ENCODE results near the gene PLXNB3.

DNA sequence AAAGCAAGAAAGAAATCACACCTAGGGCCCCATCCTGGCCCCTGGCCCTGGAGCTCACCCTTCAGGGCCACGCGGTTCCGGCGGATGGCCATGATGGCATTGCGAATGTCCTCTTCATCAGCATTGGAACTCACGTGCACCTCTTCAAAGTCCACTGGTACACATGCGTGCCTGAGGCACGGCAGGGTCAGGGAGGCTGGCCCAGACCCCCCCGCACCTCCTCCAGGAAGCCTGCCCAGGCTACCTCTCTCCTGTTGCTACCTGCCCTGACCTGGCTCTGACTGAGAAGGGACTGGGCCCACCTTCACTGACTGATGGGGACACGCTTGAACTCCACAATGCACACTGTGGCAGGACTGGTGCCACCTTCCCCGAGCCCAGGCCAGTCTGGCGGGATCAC, 25.6 kb downstream of the PLXNB3 start:
- TF ChIP-seq, protein P1, sequence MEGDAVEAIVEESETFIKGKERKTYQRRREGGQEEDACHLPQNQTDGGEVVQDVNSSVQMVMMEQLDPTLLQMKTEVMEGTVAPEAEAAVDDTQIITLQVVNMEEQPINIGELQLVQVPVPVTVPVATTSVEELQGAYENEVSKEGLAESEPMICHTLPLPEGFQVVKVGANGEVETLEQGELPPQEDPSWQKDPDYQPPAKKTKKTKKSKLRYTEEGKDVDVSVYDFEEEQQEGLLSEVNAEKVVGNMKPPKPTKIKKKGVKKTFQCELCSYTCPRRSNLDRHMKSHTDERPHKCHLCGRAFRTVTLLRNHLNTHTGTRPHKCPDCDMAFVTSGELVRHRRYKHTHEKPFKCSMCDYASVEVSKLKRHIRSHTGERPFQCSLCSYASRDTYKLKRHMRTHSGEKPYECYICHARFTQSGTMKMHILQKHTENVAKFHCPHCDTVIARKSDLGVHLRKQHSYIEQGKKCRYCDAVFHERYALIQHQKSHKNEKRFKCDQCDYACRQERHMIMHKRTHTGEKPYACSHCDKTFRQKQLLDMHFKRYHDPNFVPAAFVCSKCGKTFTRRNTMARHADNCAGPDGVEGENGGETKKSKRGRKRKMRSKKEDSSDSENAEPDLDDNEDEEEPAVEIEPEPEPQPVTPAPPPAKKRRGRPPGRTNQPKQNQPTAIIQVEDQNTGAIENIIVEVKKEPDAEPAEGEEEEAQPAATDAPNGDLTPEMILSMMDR (conservative IDR thresholded peaks at IDR 0.05; ENCODE audit: low read depth in 2 of 2), result no peak
- TF ChIP-seq EZH2 (IDR thresholded peaks at IDR 0.05; ENCODE audit: low read depth, unreplicated experiment) (no peak), POLR2AphosphoS5 (IDR thresholded peaks at IDR 0.05; ENCODE audit: low read depth) (no peak), CREB1 (CRISPR knock-in tag; IDR thresholded peaks at IDR 0.05; ENCODE audit: low read depth) (no peak), ZNF331 (CRISPR knock-in tag; IDR thresholded peaks at IDR 0.05; ENCODE audit: low read depth) (no peak), EZH2phosphoT487 (IDR thresholded peaks at IDR 0.05; ENCODE audit: unreplicated experiment) (no peak), JUNB (IDR thresholded peaks at IDR 0.05; ENCODE audit: unreplicated experiment) (no peak)
- TF ChIP-seq, protein P2, sequence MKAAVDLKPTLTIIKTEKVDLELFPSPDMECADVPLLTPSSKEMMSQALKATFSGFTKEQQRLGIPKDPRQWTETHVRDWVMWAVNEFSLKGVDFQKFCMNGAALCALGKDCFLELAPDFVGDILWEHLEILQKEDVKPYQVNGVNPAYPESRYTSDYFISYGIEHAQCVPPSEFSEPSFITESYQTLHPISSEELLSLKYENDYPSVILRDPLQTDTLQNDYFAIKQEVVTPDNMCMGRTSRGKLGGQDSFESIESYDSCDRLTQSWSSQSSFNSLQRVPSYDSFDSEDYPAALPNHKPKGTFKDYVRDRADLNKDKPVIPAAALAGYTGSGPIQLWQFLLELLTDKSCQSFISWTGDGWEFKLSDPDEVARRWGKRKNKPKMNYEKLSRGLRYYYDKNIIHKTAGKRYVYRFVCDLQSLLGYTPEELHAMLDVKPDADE (IDR thresholded peaks at IDR 0.05), result no peak
- TF ChIP-seq, protein P3, sequence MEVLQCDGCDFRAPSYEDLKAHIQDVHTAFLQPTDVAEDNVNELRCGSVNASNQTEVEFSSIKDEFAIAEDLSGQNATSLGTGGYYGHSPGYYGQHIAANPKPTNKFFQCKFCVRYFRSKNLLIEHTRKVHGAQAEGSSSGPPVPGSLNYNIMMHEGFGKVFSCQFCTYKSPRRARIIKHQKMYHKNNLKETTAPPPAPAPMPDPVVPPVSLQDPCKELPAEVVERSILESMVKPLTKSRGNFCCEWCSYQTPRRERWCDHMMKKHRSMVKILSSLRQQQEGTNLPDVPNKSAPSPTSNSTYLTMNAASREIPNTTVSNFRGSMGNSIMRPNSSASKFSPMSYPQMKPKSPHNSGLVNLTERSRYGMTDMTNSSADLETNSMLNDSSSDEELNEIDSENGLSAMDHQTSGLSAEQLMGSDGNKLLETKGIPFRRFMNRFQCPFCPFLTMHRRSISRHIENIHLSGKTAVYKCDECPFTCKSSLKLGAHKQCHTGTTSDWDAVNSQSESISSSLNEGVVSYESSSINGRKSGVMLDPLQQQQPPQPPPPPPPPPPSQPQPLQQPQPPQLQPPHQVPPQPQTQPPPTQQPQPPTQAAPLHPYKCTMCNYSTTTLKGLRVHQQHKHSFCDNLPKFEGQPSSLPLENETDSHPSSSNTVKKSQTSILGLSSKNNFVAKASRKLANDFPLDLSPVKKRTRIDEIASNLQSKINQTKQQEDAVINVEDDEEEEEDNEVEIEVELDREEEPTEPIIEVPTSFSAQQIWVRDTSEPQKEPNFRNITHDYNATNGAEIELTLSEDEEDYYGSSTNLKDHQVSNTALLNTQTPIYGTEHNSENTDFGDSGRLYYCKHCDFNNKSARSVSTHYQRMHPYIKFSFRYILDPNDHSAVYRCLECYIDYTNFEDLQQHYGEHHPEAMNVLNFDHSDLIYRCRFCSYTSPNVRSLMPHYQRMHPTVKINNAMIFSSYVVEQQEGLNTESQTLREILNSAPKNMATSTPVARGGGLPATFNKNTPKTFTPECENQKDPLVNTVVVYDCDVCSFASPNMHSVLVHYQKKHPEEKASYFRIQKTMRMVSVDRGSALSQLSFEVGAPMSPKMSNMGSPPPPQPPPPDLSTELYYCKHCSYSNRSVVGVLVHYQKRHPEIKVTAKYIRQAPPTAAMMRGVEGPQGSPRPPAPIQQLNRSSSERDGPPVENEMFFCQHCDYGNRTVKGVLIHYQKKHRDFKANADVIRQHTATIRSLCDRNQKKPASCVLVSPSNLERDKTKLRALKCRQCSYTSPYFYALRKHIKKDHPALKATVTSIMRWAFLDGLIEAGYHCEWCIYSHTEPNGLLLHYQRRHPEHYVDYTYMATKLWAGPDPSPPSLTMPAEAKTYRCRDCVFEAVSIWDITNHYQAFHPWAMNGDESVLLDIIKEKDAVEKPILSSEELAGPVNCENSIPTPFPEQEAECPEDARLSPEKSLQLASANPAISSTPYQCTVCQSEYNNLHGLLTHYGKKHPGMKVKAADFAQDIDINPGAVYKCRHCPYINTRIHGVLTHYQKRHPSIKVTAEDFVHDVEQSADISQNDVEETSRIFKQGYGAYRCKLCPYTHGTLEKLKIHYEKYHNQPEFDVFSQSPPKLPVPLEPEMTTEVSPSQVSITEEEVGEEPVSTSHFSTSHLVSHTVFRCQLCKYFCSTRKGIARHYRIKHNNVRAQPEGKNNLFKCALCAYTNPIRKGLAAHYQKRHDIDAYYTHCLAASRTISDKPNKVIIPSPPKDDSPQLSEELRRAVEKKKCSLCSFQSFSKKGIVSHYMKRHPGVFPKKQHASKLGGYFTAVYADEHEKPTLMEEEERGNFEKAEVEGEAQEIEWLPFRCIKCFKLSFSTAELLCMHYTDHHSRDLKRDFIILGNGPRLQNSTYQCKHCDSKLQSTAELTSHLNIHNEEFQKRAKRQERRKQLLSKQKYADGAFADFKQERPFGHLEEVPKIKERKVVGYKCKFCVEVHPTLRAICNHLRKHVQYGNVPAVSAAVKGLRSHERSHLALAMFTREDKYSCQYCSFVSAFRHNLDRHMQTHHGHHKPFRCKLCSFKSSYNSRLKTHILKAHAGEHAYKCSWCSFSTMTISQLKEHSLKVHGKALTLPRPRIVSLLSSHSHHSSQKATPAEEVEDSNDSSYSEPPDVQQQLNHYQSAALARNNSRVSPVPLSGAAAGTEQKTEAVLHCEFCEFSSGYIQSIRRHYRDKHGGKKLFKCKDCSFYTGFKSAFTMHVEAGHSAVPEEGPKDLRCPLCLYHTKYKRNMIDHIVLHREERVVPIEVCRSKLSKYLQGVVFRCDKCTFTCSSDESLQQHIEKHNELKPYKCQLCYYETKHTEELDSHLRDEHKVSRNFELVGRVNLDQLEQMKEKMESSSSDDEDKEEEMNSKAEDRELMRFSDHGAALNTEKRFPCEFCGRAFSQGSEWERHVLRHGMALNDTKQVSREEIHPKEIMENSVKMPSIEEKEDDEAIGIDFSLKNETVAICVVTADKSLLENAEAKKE (CRISPR knock-in tag; IDR thresholded peaks at IDR 0.05), result no peak
- TF ChIP-seq, protein P4, sequence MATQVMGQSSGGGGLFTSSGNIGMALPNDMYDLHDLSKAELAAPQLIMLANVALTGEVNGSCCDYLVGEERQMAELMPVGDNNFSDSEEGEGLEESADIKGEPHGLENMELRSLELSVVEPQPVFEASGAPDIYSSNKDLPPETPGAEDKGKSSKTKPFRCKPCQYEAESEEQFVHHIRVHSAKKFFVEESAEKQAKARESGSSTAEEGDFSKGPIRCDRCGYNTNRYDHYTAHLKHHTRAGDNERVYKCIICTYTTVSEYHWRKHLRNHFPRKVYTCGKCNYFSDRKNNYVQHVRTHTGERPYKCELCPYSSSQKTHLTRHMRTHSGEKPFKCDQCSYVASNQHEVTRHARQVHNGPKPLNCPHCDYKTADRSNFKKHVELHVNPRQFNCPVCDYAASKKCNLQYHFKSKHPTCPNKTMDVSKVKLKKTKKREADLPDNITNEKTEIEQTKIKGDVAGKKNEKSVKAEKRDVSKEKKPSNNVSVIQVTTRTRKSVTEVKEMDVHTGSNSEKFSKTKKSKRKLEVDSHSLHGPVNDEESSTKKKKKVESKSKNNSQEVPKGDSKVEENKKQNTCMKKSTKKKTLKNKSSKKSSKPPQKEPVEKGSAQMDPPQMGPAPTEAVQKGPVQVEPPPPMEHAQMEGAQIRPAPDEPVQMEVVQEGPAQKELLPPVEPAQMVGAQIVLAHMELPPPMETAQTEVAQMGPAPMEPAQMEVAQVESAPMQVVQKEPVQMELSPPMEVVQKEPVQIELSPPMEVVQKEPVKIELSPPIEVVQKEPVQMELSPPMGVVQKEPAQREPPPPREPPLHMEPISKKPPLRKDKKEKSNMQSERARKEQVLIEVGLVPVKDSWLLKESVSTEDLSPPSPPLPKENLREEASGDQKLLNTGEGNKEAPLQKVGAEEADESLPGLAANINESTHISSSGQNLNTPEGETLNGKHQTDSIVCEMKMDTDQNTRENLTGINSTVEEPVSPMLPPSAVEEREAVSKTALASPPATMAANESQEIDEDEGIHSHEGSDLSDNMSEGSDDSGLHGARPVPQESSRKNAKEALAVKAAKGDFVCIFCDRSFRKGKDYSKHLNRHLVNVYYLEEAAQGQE (IDR thresholded peaks at IDR 0.05; ENCODE audit: unreplicated experiment), result no peak

Measured in GM23338 (cell line).